ENCODE measurements around the gene FOXP1.

GRCh38 chr3:71341721-71342120 is 241.8 kb downstream of the FOXP1 start:
- TF ChIP-seq ZNF207 (IDR thresholded peaks at IDR 0.05; ENCODE audit: borderline replicate concordance) (no peak), CTCF (CRISPR knock-in tag; IDR thresholded peaks at IDR 0.05) (no peak)
